ENCODE results near the gene SLC6A13.
"Not testable (repeated sequence)": the region's sequence is repeated elsewhere in the genome, so short reads cannot be mapped to it uniquely, and the experiment has no call there.

SLC6A13 gene

GRCh38 chr12:263574-263973 is 938 bp upstream of the SLC6A13 start:
- DNase-seq: no peak

GRCh38 chr12:262113-262512 is 523 bp downstream of the SLC6A13 start:
- DNase-seq: no peak

- no peak for DNase-seq
These were observed 4.9 kb downstream of the SLC6A13 start for GRCh38 chr12:257521-258321.

DNA sequence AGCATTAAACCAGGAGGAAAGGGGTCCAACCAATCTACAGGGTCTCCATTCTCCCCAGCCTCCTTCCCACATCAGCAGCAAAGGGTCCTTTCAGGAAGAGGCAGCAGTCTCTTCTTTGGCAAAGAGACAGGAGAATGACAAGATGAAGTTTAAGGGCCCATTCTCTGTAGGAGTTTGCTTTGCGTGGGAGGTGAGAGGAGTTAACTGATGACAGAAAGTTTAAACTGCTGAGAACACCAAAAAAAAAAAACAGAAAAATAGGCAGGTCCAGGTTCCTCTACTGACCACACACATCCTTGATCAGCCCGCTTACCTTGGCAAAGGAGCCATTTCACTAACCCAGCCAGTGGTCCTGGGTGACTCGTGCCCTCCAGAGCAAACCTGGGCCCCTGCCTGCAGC is 5.7 kb downstream of the SLC6A13 start:
- DNase-seq: no peak

- no peak for DNase-seq
These were observed 6.4 kb downstream of the SLC6A13 start for GRCh38 chr12:256225-256624.

- no peak for DNase-seq
These were observed 7.7 kb downstream of the SLC6A13 start for GRCh38 chr12:254912-255311.

DNA sequence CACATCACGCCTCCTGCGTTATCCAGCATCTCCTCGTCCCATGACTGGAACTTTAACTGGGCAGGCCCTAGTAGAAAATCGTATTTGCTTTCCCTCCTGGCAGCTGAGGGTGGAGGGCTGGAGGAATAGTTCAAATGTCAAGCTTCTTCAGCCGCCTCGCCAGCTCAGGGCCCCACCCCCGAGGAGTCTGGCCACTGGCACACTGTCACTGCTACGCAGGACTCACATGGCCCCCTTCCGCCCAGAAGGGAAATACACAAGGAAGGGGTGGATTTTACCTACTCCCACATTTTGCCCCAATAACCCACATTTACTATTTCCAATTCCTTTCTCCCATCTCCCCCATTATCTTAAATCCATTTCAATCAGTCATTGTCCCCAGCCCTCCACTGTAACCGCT is 8.6 kb downstream of the SLC6A13 start:
- DNase-seq: no peak

DNA sequence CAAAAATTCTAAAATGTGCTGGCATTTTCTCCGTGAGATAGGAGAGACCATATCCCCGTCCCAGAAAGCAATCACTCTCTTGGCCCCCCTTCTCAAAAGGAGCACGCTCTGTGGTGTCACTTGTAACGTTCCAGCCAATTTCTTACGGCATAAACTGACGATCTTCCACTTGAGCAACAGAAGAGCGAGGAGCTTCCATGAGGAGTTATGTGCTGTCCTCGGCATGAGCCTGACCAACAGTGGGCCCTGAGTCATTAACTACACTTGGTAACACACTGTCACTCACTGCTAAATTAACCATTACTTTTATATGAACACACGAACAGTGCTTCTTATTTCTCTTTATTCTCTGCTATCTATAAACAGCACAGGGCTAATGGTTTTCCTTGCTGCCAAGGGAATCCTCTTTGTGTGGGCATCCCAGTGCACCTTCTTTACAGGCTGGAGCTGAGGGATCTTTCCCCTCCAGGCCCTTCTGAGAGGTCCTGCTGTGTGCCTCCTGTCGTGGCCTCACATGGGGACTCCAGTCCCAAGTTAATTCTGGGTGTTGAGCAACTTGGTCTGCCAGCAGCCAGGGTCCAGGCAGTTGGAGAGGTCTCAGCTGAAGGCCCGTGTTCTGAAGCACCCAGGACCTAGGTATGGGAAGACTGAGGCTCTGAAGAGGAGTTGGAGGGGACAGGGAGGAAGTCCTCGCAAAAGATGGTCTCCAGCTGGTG is 9.4 kb downstream of the SLC6A13 start:
- DNase-seq: no peak

DNA sequence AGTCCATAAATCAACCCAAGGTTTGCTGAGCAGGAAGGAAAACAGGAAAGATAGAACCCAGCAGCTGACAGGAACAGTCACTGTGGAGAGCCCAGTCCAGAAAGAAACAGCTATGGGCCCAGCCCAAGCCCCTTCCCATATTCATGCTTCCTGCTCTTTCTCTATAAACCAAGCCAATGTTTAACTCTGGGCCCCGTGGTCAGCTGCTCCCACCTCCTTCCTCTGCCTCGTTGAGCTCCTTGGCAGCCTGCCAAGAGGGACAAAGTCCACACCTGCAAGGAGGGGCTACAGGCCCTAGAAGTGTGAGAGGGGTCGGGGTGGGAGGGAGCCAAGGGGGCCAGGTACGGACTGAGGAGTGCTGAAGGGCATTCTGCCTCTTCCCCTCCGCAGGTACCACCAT is 10.0 kb downstream of the SLC6A13 start:
- no peak for DNase-seq

DNA sequence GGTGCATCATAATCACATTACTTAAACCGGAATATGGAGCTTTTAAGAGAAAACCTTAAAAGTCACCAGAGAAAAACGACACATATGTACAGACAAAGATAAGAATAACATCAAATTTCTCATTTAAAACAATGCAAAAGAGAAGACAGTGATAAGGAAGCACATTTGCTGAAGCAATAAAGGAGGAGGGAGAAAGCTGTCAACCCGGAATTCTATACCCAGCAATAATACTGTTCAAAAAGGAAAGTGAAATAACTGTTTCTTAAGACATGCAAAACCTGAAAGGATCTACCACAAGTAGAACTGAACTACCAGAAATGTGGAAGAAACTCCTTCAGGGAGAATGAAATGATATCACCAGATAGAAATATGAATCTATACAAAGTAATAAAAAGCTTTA is 15.4 kb downstream of the SLC6A13 start:
- no peak for DNase-seq

DNA sequence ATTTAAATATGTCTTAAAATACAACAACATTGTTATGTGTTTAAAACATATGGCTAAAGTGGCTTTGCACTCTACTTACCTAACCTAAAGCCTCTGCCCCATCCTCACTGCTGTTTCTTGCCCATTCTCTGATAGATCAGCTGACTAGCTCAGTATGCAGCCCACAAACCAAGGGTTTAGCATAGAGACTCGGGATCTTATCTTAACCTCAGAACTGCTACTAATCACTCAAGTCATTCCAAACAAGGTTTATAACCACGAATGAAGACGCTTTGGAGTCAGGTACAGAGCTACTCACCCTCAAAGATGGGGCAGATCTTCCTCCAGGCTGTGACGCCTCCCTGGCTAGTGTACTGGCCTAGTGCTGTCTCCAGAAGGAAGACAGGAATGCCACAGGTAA is 19.3 kb downstream of the SLC6A13 start:
- DNase-seq: no peak

- no peak for DNase-seq
These were observed 20.1 kb downstream of the SLC6A13 start for GRCh38 chr12:242496-242895.

DNA sequence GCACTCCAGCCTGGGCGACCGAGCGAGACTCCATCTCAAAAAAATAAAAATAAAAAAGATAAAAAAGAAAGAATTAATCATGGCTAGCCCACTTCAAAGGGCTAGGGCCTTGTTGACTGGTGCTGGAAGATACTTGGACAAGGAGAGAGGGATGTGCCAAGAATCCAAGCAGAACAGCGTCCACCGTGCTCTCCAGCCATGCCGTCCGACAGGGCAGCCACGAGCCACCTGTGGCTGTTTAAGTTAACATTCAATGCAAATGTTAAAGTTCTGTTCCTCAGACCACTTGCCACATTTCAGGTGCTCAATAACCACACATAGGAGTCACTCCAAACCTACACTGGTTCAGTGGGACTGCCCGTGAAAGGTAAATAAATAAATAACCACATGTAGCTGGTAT is 21.4 kb downstream of the SLC6A13 start:
- no peak for DNase-seq

- DNase-seq: no peak
These were observed 22.1 kb downstream of the SLC6A13 start for GRCh38 chr12:240566-240965.

- no peak for DNase-seq
These were observed 23.8 kb downstream of the SLC6A13 start for GRCh38 chr12:238736-239398.

- DNase-seq: no peak
These were observed 24.5 kb downstream of the SLC6A13 start for GRCh38 chr12:238116-238515.

DNA sequence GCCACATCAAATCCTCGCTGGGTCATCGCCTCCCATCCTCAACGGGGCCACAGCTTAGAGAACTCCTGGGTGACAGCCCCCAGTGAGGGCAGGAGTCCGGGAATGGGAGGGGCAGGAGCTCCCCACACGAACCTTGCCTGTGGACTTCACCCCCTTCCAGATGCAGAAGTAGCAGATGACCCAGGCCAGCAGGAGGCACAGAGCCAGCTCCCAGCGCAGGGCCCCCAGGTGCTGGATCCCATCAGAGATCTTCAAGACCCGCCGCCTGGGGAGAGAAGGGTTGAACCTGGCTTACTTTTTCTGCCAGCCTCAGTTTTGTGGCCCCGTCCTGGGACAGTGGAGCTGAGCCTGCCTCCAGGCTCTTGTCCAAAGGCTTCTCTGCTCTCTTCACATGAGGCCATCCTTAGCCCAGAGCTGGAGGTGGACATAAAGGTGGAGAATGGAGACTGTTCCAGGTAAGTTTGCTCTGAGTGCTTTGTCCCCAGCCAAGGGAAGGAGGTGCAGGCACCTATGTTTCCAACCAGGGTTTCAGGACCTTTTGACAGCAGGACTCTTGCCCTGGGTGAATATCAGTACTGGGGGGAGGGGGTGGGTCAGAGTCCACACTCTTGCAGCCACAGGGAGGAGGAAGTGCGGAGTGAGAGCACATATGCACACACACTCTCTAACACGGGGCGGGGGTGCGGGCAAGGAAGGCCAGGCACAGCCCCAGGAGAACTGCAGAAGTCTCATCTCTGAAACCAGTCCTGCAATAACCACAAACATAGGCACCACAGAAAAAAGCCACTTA is 25.4 kb downstream of the SLC6A13 start:
- no peak for DNase-seq

DNA sequence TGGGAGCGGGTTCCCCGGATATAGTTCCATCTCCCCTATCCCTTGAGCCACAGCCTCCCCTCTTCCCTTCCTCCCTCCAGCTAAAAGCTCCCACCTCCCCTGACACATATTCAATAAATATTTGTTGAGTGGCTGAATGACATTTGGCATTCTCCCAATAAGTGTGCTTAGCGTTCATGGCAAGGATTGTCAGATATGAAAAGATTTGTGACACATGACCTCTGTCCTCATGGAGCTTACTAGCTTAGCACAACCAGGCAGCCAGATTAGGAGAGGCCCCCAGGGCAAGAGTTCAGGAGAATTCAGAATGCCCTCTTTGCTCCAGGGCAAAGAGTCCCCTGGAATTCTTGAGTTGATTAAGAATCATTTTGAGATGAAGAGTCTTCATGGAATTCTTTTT is 26.2 kb downstream of the SLC6A13 start:
- DNase-seq: no peak

DNA sequence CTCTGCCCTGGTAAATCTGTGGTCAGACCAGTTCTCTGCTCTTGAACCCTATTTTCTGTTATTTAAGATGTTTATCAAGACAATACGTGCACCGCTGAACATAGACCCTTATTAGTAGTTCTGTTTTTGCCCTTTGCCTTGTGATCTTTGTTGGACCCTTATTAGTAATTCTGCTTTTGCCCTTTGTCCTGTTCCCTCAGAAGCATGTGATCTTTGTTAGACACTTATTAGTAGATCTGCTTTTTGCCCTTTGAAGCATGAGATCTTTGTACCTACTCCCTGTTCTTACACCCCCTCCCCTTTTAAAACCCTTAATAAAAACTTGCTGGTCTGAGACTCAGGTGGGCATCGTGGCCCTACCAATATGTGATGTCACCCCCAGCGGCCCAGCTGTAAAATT is 26.7 kb downstream of the SLC6A13 start:
- DNase-seq: not testable (repeated sequence)

- DNase-seq: no peak
These were observed 27.7 kb downstream of the SLC6A13 start for GRCh38 chr12:234891-235415.

- no peak for DNase-seq
These were observed 28.6 kb downstream of the SLC6A13 start for GRCh38 chr12:234019-234418.

- no peak for DNase-seq
These were observed 29.0 kb downstream of the SLC6A13 start for GRCh38 chr12:233615-233968.
